ENCODE measurements around the gene DDX1.

The DDX1 gene

DNA sequence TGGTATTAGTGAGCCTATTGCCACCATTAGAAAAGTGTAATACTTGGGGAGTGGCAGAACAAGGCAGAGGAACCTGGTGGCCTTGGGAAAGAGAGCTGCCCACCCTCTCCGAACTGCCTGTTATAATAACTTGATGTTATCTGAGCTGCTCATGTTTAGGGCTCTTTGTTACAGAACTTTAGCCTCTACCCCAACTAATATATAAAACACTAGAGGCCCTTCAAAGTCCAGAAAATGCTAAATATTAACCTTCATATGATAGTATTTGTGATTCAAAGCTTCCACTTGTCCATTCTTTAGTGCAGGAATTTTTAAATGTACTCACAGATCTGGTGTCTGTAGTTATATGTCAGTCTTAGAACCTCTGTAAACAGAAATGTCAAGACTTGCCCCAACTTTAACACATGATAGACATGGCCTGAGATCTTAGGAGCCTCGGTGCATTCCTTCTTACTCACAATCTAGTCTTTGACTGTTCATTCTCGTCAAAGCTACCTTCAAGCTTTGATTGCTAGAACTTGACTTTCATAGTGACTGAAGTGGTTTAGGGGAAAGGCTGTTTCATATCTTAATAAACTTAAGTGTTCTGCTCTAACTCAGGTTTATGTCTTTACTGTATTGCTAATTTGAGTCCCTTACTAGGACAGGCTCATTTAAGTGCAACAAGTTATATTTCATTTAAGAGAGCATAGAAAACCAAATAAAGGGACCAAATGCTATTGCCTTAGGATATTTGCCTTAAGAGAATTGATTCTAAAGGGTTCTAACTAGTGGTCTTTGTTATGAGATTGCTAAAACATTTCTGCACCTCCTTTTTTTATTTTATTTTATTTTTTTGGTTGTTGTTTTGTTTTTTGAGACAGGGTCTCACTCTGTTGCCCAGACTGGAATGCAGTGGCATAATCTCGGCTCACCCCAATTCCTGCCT, 41.6 kb downstream of the DDX1 start:
- no peak for DNase-seq

DNA sequence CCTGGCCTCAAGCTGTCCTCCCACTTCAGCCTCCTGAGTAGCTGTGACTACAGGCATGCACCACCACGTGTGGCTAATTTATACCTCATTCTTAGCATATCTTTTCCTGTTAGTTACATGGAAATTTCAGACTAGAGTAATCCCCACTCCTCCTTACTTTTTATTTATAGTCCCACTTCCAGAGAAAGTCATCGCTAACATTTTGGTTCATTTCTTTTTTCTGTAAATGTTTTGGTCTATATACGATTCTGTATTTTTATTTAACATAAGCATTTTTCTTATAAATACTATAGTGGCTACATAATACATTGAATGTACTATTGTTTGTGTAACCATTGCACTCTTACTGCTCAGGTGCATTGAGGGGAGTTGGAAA, 42.3 kb downstream of the DDX1 start:
- no peak for DNase-seq

DNA sequence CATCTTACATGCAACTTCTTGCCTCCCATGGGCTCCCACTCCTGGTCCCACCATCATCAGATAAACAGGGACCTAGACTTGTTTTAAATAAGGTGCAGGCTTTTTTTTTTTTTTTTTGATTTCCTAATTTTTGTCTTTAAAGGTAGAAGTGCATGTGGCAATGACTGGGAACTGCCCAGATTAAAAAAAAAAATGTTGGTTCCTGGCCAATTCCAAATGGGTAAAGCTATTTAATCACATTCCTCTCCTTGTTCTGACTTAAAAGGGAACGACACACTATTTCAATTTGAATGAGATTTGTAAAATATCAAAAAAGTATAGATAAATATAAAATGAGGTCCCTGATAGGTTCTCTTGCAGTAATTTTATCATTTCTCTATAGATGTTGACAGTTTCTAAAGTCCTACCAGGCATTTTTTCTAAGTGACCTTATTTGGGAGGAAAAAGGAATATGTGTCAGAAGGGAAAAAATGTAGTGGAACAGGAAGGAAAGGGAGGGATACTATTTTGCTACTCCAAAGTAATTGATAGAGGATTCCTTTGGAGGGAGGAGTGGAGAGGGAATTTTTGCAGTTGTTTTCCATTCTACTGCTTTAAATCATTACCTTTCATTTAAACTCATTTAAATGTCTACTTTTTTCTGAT, 43.3 kb downstream of the DDX1 start:
- DNase-seq: no peak

DNA sequence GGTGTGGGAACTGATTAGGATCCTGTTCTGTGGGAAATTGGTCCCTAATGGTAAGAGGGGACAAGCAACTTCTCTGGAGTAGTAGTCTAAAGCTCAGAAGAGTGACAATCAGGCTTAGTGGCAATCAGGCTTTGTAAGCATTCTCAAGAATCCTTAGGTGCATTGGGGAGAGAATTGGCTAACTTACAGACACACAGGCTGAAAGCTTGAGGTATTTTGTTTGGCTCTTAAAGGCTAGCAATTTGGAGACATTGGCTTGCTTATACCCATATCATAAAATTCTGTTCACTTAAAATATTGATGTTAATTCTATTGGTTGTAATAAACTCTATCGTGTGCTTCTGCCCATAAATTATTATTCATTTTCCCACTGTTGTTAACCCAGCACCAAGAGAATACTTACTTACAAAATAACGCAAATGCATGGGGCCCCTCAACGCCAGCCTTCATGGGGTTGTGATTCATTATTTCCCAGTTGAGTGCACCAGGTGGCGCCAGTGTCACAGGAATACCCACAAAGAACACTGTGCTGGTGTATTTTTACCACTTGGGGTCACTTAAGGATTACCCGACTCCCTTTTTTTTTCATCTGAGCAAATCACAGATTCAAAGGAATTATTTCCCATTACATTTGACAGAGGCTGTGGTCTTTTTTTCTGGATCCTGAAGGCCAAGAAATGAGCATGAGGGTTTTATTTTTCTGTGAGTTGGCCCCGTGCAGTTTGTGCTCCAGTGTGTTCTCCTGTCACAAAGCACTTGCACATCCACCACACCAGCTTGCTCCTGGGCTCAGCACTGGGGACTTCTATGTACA, 45.5 kb downstream of the DDX1 start:
- peak; percentile 4 for DNase-seq

DNA sequence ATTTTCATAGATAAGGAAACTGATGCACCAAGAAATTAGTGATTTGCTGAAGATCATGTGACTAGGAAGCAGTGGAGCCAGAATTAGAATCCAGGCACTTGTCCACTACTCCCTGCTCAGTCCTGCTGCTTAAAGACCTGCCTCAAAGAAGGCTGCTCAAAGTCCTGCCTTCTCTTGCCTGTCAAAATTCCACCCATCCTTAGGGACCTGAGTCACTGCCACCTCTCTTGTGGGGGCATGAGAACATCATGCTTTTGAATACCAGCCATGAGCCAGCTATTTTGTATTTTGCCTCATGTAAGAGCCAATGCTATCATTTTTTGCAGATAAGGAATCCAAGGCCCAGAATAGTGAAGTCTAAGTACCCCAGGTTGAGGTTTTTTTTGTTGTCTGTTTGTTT, 47.1 kb downstream of the DDX1 start:
- no peak for DNase-seq

DNA sequence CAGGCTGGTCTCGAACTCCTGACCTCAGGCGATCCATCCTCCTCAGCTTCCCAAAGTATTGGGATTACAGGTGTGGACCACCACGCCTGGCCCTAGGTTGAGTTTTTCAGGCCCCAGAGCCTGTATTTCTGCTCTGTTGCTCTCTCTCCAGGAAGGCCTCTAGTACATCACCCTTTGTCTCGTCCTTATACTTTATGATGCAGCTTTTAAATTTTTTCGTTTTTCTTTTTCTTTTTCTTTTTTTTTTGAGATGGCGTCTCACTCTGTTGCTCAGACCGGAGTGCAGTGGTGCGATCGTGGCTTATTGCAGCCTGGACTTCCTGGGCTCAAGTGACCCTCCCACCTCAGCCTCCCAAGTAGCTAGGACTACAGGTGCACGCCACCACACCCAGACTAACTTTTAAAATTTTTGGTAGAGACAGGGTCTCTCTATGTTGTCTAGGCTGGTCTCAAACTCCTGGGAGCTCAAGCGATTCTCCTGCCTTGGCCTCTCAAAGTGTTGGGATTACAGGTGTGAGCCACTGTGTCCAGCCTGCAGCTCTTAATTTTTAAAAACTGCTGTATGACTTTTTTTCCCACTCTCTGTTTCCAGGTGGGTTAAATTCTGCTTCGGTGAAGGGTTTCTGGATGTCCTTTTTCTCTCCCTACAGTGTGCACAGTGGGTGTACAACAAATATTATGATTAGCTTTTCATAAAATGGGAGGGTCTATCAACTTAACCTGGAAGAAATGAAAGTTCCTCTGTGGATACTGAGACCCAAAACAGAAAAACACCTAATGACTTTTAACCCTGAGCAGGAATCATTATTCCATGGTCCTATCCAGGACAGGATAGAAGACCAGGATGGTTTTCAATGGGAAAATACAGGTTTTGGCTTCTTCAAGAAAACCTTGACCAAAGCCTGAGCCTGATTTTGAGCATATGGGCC, 47.9 kb downstream of the DDX1 start:
- no peak for DNase-seq

DNA sequence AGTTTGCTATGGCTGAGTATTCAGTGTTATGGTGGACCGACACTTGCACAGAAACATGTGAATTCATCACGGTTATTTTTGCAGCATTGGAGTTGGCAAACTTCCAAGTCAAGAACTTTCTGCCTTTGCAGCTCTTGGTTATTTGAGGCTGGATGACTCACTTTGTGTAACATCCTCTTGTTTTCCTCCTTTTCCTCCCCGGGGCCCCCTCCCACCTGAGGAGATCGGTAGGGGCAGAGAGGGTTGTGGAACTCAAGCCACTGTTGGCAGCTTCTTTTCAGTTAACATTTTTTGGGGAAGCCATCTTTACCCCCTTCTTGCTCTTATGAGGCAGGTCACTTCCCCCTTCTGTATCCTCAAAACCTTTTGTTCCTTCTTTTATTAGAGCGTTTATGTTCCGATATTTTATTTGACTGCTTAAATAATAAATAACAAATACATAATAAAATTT, 48.6 kb downstream of the DDX1 start:
- DNase-seq: no peak

DNA sequence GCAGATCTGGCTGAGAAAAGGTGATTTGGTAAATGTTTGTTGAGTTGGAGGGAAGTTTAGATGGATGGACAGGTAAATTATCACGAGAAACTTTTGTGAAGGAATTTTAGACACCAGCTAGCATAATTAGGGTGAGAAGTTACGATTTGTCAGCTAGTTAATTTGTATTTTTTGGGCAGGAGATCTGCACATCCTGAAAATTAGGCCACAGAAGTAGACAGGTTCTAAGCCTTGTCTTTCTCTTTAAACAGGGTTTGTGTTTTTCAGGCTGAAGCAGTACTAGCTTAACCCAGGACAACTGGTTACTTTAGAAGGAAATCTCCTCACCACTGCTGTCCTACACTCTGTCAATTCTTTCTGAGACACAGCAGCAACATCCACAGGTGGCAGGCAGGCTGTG, 49.1 kb downstream of the DDX1 start:
- no peak for DNase-seq

DNA sequence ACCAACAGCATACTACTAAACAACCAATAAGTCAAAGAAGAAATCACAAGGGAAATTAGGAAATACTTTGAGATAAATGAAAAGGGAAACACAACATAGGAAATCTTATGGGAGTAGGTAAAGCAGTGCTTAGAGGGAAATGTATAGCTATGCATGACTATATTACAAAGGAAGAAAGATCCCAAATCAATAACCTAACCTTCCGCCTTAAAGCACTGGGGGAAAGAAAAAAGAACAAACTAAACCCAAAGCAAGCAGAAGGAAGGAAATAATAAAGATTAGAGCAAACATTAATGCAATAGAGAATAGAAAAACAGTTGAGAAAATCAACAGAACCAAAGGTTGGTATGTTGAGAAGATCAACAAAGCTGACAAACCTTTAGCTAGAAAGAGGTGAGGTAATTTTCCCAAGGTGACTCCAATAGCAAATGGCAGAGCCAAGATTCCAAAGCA, 49.9 kb downstream of the DDX1 start:
- DNase-seq: no peak

DNA sequence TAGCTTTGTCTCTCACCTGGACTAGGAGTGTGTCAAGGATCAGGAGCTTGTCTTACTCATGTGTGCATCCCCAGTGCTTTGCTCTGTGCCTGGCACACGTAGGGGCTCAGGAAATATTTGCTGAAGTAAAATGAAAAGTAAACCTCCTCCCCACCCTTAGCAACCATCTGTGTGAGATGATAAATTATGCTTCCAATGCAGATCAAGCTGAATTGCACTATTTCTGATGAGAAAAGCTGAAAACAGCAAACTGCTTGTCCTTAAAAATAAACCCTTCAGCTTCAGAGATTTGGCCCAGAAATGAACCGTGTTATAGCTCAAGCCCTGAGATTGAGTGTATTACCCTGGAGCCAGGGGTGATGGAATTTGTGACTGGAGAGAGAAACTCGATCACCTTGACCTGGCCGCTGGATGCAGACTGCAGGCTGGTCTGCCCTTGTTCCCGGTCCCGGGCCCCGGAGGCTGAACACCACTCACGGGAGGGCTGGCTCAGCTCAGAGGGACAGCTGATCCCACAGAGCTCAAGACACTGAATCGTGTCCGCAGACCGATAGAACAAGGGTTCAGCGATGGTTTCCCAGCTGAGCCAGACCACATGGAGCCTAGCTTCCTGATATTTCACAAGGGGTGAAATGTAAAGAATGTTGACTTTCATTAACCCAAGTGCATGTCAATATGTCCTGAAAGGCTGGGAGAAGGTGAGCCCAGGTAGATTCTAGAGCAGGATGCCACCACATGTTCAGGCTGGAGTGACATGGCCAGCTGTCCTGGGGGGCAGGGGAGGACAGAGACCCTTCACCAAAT, 50.5 kb downstream of the DDX1 start:
- DNase-seq: no peak

DNA sequence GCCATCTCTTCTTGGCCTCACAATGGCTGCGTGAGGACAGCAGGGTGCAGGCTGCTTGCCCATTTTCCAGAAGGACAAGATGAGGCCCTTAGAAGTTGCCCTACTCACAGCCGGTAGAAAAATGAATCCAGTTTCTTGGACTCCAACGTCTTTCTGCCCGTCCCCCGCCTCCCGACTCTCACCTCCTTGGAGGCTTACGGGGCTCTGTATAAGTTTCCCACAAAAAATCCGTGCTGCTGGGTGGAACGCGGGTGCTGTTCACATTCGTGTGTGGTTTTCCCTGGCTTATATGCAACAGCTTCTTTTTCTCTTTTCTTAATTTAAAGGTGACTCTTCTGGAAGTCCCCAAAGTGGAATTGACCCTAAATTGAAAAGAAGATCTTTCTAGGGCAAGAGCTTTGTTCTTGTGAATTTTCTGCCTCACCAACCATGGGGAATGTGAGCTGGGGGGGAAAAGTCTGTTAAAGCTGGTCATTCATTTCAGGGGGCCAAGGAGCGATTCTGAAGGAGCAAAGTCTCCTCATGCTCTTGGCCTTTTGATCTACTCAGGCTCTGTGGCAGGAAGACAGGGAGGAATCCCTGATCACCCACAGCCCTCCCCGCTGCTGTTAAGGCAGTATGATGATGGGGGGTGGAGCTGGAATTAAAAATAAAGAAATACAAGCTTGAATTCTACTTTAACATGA, 51.3 kb downstream of the DDX1 start:
- DNase-seq: no peak

DNA sequence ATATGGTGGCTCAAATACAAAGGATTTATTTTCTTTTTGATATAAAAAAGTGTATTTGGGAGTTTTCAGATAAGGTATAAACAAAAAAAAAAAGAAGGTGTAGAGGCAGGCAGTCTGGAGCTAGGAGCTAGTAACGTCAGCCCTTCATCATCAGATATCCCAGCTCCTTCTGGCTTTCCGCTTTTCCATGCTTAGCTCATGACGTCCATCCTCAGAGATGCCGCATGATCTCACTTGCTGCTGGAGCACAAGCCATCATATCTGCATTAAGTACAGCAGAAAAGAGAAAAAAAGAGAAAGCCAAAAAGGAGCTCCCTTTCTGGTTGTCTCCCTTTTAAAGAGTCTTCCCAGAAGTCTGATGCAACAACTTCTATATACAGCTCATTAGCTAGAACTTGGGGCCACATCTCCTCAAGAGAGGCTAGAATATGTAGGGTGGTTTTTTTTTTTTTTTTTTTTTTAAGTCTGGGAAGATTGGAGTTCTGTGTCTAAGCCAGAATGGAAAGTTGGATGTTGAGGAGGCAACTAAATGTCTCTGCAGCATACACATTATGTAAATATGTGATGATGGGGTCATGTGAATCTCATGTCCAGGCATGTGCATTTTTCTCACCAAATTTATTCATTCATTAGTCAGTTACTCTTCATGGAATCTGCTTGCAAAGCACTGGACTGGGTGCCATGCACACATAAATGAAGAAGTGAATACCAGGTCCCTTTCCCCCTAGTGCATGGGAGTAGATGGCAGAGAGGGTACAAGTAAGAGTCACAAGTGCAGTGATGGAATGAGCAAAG, 52.3 kb downstream of the DDX1 start:
- DNase-seq: no peak

DNA sequence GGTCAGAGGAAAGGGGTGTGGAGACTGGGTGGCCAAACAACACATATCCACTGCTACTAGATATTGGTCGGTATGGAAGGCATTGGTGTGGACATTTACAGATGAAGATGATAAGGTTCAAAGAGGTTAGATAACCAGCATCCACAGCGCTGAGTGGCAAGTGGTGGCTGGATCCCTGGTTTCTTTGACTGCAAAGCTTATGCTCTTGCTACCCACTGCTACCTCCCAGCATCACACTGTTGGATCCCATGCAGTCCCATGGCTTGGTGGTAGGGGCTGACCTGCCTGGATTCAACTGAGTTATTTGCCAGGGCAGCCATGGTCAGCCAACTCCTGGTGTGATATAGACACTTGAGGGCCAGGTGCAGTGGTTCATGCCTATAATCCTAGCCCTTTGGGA, 53.6 kb downstream of the DDX1 start:
- DNase-seq: no peak

DNA sequence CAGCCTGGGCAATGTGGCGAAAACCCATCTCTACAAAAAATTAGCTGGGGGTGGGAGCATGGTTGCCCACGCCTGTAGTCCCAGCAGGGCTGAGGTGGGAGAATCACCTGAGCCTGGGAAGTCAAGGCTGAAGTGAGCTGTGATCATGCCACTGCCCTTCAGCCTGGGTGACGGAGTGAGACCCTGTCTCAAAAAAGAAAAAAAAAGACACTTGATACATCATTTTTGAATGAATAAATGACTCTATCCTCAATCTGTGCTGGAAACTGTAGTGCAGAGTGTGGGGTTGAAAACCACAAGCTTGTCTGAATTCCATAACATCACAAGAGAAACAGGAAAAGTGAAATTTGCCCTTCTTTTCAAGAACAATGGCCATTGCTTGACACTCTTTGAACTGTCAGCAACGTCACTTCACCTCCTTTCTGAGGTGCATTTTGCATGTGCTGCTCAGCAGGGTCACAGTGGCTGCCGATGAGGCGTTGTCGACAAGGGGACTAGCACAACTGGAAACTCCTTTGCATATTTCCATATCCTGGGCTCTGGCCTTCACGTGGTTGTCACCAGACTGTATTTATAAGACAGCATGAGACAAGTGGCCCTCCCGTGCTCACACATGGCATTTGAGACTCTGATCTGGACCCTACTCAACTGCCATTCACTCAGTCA, 54.2 kb downstream of the DDX1 start:
- no peak for DNase-seq

DNA sequence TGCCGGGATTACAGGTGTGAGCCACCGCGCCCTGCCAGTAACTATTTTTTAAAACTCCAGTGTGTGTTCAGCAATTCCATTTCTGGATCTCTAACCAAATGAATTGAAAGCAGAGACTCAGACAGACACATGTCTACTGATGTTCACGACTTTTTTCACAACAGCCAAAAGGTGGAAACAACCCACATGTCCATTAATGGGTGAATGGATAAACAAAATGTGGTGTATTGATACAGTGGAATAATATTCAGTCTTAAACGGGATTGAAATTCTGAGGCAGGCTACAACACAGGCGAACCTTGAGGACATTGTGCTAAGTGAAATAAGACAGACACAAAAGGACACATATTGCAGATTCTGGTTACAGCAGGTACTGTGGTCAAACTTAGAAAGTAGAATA, 55.0 kb downstream of the DDX1 start:
- no peak for DNase-seq

DNA sequence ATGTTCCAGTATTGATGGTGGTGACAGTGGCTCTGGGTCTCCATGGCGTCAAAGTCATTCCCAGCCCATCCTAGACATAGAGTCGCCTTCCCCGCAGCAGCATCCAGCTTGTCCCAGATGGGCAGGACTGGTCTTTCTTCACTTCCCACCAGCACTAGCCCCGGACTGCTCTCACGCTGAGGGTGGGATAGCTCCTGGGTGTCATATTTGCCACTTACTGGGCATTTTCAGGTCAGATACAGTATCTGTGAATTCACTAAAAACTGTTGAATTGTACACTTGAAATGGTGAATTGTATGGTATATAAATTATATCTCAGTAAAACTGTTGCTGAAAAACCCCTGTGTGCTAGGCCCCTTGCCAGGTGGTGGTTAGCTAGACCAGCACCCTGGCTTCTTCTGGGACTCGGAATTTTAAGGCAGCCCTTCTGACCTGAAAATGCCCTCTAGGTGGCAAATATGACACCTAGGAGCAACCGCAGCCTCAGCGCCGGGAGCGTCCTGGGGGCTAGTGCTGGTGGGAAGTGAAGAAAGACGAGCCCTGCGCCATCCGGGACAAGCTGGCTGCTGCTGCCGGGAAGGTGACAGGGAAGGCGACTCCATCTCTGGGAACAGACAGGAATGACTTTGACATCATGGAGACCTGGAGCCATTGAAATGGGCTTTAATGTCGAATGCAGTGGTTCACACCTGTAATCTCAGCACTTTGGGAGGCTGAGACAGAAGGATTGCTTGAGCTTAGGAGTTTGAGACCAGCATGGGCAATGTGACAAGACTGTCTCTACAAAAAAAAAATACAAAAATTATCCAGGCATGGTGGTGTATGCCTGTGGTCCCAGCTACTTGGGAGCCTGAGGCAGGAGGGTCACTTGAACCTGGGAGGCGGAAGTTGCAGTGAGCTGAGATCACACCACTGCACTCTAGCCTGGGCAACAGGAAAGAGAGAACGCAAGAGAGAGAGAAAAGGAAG, 56.2 kb downstream of the DDX1 start:
- no peak for DNase-seq

DNA sequence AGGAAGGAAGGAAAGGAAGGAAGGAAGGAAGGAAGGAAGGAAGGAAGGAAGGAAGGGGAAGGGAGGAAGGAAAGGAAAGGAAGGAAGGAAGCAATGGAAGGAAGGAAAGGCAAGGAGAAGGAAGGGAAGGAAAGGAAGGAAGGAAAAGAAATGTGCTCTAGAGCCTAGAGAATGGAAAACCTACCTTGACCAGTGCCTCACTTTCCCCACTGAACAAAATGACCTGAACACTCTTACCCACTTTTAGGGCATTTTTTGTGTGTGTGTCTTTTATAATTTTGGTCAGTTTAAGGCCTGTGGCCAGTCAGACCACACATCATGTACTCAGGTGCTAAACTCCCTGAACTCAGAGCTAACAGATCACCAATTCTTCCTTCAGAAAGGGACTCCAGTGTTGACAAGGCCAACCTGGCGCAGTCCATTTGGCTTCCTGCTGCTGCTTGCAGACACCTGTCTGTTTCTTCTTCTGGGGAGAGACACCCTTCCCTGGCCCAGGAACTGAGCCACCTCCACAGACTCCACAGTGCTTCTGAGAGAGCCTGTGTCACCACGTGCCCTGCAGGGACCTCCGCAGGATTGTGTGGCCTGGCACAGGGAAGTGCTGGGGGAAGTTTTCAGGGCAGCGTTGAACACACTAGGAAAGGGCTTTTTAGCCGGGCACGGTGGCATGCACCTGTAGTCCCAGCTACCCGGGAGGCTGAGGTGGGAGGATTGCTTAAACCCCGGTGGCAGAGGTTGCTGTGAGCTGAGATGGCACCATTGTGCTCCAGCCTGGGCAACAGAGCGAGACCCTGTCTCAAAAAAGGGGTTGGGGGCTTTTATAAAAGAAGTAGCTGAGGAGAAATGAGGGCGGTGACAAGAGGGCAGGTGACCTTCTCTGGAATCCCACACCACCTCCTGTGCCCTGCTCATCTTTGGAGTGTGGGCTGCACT, 57.2 kb downstream of the DDX1 start:
- no peak for DNase-seq
